Motor neuron (in vitro differentiated cells): ENCODE results near the gene VPS45. TPM values are rescaled to one million over a fixed set of nuclear protein-coding genes. Genes with fewer than 3 reads are reported as not detected.
A peak's percentile ranks its signal among the peaks of the same experiment; 100 is the strongest.
"Not testable (repeated sequence)": the region's sequence is repeated elsewhere in the genome, so short reads cannot be mapped to it uniquely, and the experiment has no call there.

Experiments used
- ATAC-seq, 8 experiments: fragments of 200-7000 bp; cut with Tn5 transposase; replicated peaks in 6 of 8; 2 replicates each; pipeline ENCODE4 v1.8.0; 2021; ENCODE audit warnings: mild to moderate bottlenecking in 8 of 8, moderate library complexity in 8 of 8
- H3K27ac ChIP-seq, 2 donors: fragments of 250-450 bp; sonication (Bioruptor Pico); 2 replicates each; pipeline ENCODE4 v1.9.0; 2021; ENCODE audit warnings: antibody characterized with exemption in 2 of 2, mild to moderate bottlenecking in 2 of 2, moderate library complexity in 1 of 2
- H3K4me1 ChIP-seq, 2 donors: fragments of 250-450 bp; sonication (Bioruptor Pico); replicated peaks in 1 of 2; 2 replicates each; pipeline ENCODE4 v1.6.1; 2021; ENCODE audit warnings: antibody characterized with exemption in 2 of 2, mild to moderate bottlenecking in 2 of 2, moderate library complexity in 1 of 2
- H3K4me3 ChIP-seq, 5 donors: fragments of 250-450 bp; sonication (Bioruptor Pico); 2 replicates each; pipeline ENCODE4 v1.9.0; 2021; ENCODE audit warnings: antibody characterized with exemption in 5 of 5, mild to moderate bottlenecking in 5 of 5, moderate library complexity in 4 of 5
- WGBS, 10 experiments: fragments of 450-650 bp; shearing (Covaris generic); methylation state at CpG; one replicate each; pipeline ENCODE4 v1.0.0; 2022; 5-methylcytosine and 5-hydroxymethylcytosine counted together
- in situ Hi-C, 9 experiments: fragments of 400-800 bp; cut with MboI; loops; one replicate each; pipeline ENCODE4 v1.15.0; 2021; ENCODE audit warnings: low sequenced_read_pairs in 9 of 9, low pct_unique_long_range_greater_than_20kb in 2 of 9; ENCODE audit not compliant: unreplicated experiment in 9 of 9
- total RNA-seq, 8 experiments: library from RNA; unstranded; fragments of 300-600 nt; gene quantifications; 2 replicates each; pipeline versions ENCODE4 v1.2.3 to v1.2.4, GENCODE V29; 2022

The VPS45 gene
- total RNA-seq, 8 experiments from 2014 or later = 37.4 to 109 (median 75.6) TPM

DNA sequence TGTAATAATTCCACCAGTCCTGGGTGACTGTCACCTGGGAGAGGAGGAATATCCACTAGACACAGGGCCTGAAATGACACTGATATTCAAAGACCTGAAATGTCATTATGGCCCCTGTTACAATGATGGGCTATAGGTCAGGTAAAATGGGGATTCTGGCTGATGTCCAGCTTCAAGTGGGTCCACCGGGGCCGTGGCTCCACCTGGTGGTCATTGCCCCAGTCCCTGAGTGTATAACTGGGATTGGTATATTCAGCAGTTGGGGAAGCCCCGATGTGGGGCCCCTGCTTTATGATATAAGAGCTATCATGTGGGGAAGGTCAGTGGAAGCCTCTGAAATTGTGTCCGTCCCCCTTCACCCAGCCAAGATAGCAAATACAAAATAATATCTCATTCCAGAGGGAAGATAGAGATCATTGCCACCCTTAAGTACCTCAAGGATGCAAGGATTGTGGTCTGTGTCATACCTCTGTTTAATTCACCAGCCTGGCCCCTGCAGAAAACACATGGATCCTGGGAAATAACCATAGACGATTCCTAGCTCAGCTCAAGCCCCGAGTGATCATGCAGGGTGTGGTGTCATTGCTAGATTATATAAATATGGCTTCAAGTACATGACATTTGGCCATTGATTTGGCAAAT lies 101.5 kb downstream of the VPS45 start:
- in situ Hi-C loops = loop anchor here in 1 of 9 experiments (10.0 kb wide), 1 partner anchor 94 kb away; no protein-coding TSS in a partner anchor
- peaks cover 9 to 10% of the 10 kb centered on the region in 2 donors for H3K4me1 ChIP-seq
- WGBS, 10 experiments = 0 to 60% (median 29%) methylated on average over 1 to 6 of the region's 6 CpGs; no CpG with 5 or more reads in 3 of the 10 experiments
- peak; percentile 68 to 86 (median 81) for ATAC-seq
- H3K27ac ChIP-seq = no peak overlapping the region
- H3K4me3 ChIP-seq = no peak overlapping the region

GRCh38 chr1:150171801-150172200 lies 104.2 kb downstream of the VPS45 start:
- H3K27ac ChIP-seq = no peak overlapping the region
- WGBS, 10 experiments = 71 to 100% (median 85%) methylated on average over 1 to 2 of the region's 2 CpGs; no CpG with 5 or more reads in 3 of the 10 experiments
- no peak for ATAC-seq
- in situ Hi-C loops = no loop called here
- H3K4me1 ChIP-seq = peaks cover 5 to 10% of the 10 kb centered on the region in 2 donors
- H3K4me3 ChIP-seq = no peak overlapping the region

- H3K4me3 ChIP-seq = no peak overlapping the region
- ATAC-seq = peak in 3 of 8 experiments; percentile 30 to 61 (median 31)
- no peak overlapping the region for H3K27ac ChIP-seq
- in situ Hi-C loops = no loop called here
- 0 to 80% (median 44%) methylated on average over 1 to 7 of the region's 7 CpGs for WGBS, 10 experiments
- peaks cover 5 to 10% of the 10 kb centered on the region in 2 donors for H3K4me1 ChIP-seq
Observed at GRCh38 chr1:150173141-150173585, 105.6 kb downstream of the VPS45 start.

DNA sequence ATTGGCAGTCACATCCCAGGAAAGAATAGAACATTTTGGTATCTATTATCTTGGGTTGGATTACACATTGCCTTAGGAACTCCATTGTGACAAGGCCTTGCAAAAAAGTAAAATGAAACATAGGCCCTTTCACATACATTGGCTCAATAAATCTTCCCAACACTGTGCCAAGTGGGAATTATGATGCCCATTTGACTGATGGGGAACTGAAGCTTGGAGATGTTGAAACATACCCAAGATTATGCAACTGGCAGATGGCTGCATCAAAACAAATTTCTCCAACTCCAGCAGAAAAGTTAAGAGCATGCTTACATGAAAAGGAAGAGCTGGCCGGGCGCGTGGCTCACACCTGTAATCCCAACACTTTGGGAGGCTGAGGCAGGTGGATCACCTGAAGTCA lies 109.0 kb downstream of the VPS45 start:
- no peak overlapping the region for H3K4me3 ChIP-seq
- in situ Hi-C loops = loop anchor here in 5 of 9 experiments (25.0 kb wide), 3 partner anchors 89 to 239 kb away; partner anchors contain the start of genes MTMR11 (in 1 of the 5) and SF3B4 (in 1 of the 5)
- 40 to 100% (median 88%) methylated on average over 3 of the region's 3 CpGs; no CpG with 5 or more reads in 3 of the 10 experiments for WGBS, 10 experiments
- no peak for ATAC-seq
- H3K4me1 ChIP-seq = peaks cover 10 to 12% of the 10 kb centered on the region in 2 donors
- H3K27ac ChIP-seq = no peak overlapping the region

DNA sequence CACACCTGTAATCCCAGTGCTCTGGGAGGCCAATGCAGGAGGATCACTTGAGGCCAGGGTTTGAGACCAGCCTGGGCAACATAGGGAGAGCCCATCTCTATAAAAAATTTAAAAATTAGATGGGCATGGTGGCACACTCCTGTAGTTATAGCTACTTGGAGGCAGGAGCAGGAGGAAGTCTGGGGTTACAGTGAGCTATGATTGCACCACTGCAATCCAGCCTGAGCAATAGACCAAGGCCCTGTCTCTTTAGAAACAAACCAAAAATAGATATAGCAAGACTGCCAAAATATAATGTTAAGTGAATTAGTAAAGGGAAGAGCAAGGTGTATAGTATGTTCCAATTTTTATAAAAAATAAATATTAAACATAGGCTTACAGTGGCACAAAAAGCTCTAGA lies 111.0 kb downstream of the VPS45 start:
- Histone ChIP-seq H3K4me3 (no peak overlapping the region), H3K4me1 (peaks cover 10 to 12% of the 10 kb centered on the region in 2 donors), H3K27ac (no peak overlapping the region)
- in situ Hi-C loops = loop anchor here in 5 of 9 experiments (25.0 kb wide), 3 partner anchors 91 to 241 kb away; partner anchors contain the start of genes MTMR11 (in 1 of the 5) and SF3B4 (in 1 of the 5)
- no peak for ATAC-seq

DNA sequence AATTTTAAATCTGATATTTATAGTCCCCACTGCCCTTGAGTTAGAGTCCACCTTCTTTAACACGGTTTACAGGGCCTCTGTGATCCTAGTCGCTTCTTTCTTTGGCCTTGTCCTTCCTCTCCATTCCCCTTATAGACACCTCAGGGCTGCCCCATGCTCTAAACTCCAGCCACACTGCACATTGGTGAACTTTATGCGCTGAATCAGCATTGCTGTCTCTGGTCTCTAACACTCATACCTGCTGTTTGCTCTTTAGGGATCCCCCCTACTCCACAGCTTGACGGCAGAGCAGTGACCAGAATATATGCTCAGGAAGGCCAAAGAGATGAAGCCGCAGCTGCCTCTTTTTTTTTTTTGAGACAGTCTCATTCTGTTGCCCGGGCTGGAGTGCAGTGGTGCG lies 112.3 kb downstream of the VPS45 start:
- Histone ChIP-seq H3K4me3 (no peak overlapping the region), H3K27ac (no peak overlapping the region), H3K4me1 (peaks cover 10 to 11% of the 10 kb centered on the region in 2 donors)
- no peak for ATAC-seq
- WGBS, 10 experiments = 60 to 97% (median 89%) methylated on average over 2 to 7 of the region's 7 CpGs; no CpG with 5 or more reads in 1 of the 10 experiments
- in situ Hi-C loops = loop anchor here in 5 of 9 experiments (10.0 to 25.0 kb wide), 4 partner anchors 93 to 243 kb away; partner anchors contain the start of genes MTMR11 (in 1 of the 5) and SF3B4 (in 1 of the 5)

- WGBS, 10 experiments = 0 to 79% (median 58%) methylated on average over 1 to 5 of the region's 5 CpGs
- ATAC-seq = no peak
- Histone ChIP-seq H3K4me1 (peaks cover 10 to 11% of the 10 kb centered on the region in 2 donors), H3K4me3 (no peak overlapping the region), H3K27ac (no peak overlapping the region)
- in situ Hi-C loops = loop anchor here in 5 of 9 experiments (10.0 to 25.0 kb wide), 4 partner anchors 93 to 243 kb away; partner anchors contain the start of genes MTMR11 (in 1 of the 5) and SF3B4 (in 1 of the 5)
Observed at GRCh38 chr1:150180474-150180873, 112.9 kb downstream of the VPS45 start.

GRCh38 chr1:150182247-150182646 lies 114.7 kb downstream of the VPS45 start:
- in situ Hi-C loops = loop anchor here in 5 of 9 experiments (10.0 to 25.0 kb wide), 4 partner anchors 95 to 245 kb away; partner anchors contain the start of genes MTMR11 (in 1 of the 5) and SF3B4 (in 1 of the 5)
- WGBS, 10 experiments = 5 to 88% (median 25%) methylated on average over 3 to 11 of the region's 11 CpGs
- Histone ChIP-seq H3K4me3 (no peak overlapping the region), H3K4me1 (peaks cover 10 to 11% of the 10 kb centered on the region in 2 donors), H3K27ac (peak overlapping the region; percentile 24 to 71)
- peak in 5 of 8 experiments; percentile 91 to 95 (median 93) for ATAC-seq

DNA sequence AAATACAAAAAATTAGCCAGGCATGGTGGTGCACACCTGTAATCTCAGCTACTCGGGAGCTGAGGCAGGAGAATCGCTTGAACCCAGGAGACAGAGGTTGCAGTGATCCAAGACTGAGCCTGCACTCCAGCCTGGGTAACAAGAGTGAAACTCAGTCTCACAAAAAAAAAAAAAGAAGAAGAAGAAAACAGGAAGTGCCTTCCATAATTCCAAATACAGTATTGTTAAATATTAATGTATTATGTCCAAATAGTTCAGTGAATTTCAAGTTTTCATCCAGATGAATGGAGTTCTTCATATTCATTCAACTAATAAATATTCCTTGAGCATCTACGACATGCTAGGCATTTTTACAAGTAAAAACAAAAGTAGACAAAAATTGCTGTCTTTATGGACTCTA lies 115.5 kb downstream of the VPS45 start:
- WGBS, 10 experiments = 76 to 100% (median 90%) methylated on average over 1 to 3 of the region's 3 CpGs
- in situ Hi-C loops = loop anchor here in 5 of 9 experiments (10.0 to 25.0 kb wide), 4 partner anchors 96 to 246 kb away; partner anchors contain the start of genes MTMR11 (in 1 of the 5) and SF3B4 (in 1 of the 5)
- Histone ChIP-seq H3K27ac (peak overlapping the region in 1 of 2 donors; percentile 55), H3K4me1 (peaks cover 10 to 11% of the 10 kb centered on the region in 2 donors), H3K4me3 (no peak overlapping the region)
- no peak for ATAC-seq

DNA sequence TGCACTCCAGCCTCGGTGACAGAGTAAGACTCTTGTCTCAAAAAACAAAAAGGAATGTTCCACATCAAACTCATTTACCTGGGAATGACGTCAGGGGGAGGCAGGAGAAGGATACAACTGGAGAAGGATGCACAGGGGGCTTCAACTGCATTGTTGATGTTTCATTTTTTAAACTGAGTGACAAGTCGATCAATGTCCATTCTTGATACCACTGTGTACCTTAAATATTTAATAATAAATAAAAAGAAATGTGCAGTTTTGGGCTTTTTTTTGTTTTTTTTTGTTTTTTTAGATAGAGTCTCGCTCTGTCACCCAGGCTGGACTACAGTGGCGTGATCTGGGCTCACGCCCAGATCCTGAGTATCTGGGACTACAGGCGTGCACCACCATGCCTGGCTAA lies 117.9 kb downstream of the VPS45 start:
- in situ Hi-C loops = loop anchor here in 5 of 9 experiments (10.0 to 25.0 kb wide), 4 partner anchors 98 to 248 kb away; partner anchors contain the start of genes MTMR11 (in 1 of the 5) and SF3B4 (in 1 of the 5)
- Histone ChIP-seq H3K4me1 (peaks cover 10 to 11% of the 10 kb centered on the region in 2 donors), H3K27ac (no peak overlapping the region), H3K4me3 (no peak overlapping the region)
- WGBS, 10 experiments = 75 to 97% (median 93%) methylated on average over 2 to 6 of the region's 7 CpGs; no CpG with 5 or more reads in 1 of the 10 experiments
- ATAC-seq = no peak

GRCh38 chr1:150186438-150186788 lies 118.8 kb downstream of the VPS45 start:
- in situ Hi-C loops = loop anchor here in 5 of 9 experiments (10.0 to 25.0 kb wide), 4 partner anchors 99 to 249 kb away; partner anchors contain the start of genes MTMR11 (in 1 of the 5) and SF3B4 (in 1 of the 5)
- H3K4me1 ChIP-seq = peaks cover 7 to 11% of the 10 kb centered on the region in 2 donors

DNA sequence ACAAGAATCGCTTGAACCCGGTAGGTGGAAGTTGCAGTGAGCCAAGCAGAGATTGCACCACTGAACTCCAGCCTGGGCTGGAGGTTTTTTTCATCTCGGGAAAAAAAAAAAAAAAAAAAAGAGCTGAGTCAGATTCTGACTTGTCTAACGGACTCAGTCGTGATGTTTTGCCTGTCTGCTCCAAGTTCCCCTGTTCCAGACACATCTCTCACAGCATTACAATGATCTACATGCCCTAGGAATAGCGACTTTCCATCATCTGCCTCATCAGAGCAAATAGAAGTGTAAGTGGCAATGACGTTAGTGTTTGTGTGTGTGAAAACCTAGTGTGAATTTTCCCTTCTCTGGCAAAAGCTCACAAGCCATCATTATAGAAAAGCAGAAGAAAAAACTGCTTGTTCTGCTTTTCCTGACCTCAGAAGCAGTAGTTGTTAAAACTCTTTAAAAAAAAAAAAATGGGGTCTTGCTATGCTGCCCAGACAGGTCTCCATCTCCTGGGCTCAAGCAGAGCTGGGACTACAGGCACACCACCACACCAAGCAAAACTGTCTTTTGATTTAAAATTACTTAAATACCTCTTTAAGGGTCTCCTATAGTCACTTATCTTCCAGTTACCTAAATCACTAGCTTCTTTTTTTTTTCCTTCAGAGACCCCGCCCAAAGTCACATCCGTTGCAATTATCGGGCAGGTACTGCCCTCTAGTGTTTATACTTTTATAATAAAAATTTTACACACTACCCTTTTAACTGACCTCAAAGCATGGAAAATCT lies 119.4 kb downstream of the VPS45 start:
- peaks cover 1 to 5% of the 10 kb centered on the region in 2 donors for H3K4me1 ChIP-seq
- no peak overlapping the region for H3K4me3 ChIP-seq
- no peak overlapping the region for H3K27ac ChIP-seq
- WGBS, 10 experiments = 0 to 100% (median 42%) methylated on average over 1 to 10 of the region's 10 CpGs
- peak in 5 of 8 experiments; percentile 33 to 86 (median 59) for ATAC-seq
- in situ Hi-C loops = loop anchor here in 5 of 9 experiments (10.0 to 25.0 kb wide), 4 partner anchors 100 to 250 kb away; partner anchors contain the start of genes MTMR11 (in 1 of the 5) and SF3B4 (in 1 of the 5)

More at GRCh38 chr1:150186438-150186788, 118.8 kb downstream of the VPS45 start:
- WGBS, 10 experiments = 42 to 100% (median 85%) methylated on average over 2 to 7 of the region's 7 CpGs; no CpG with 5 or more reads in 4 of the 10 experiments
- H3K4me3 ChIP-seq, H3K27ac ChIP-seq: not testable (repeated sequence)
- ATAC-seq = peak in 3 of 8 experiments; percentile 48 to 77 (median 64)
